Type B pancreatic cell (in vitro differentiated cells): Measurements from ENCODE around the gene TRPV3. TPM values are rescaled to one million over a fixed set of nuclear protein-coding genes. Genes with fewer than 3 reads are reported as not detected.

Experiments used
- DNase-seq: peaks from one replicate; pipeline ENCODE4 v3.0.0; 2021; ENCODE audit warnings: mixed read lengths; ENCODE audit not compliant: unreplicated experiment; ENCODE audit errors: extremely low spot score
- H3K27ac Mint-ChIP-seq: 2 replicates; pipeline ENCODE4 v1.8.0; 2021; ENCODE audit warnings: mild to moderate bottlenecking, mixed read lengths
- H3K27me3 Mint-ChIP-seq: 2 replicates; pipeline ENCODE4 v1.8.0; 2021; ENCODE audit warnings: mixed read lengths
- H3K36me3 Mint-ChIP-seq: 2 replicates; pipeline ENCODE4 v1.8.0; 2021; ENCODE audit warnings: mixed read lengths
- H3K4me1 Mint-ChIP-seq: one replicate; pipeline ENCODE4 v1.8.0; 2021; ENCODE audit warnings: mixed read lengths; ENCODE audit not compliant: unreplicated experiment
- H3K4me3 Mint-ChIP-seq: 2 replicates; pipeline ENCODE4 v1.8.0; 2021; ENCODE audit warnings: mild to moderate bottlenecking, mixed read lengths
- H3K9me3 Mint-ChIP-seq: 2 replicates; pipeline ENCODE4 v1.8.0; 2021; ENCODE audit warnings: mixed read lengths
- CTCF ChIP-seq: fragments of 200-600 bp; sonication (generic); conservative IDR thresholded peaks from 2 replicates; pipeline ENCODE4 v1.5.0; 2021; ENCODE audit warnings: antibody characterized with exemption, mild to moderate bottlenecking
- total RNA-seq: library from RNA; stranded (reverse); gene quantifications from 2 replicates; pipeline ENCODE4 v1.2.1, GENCODE V29; 2021; ENCODE audit warnings: low replicate concordance

TRPV3 gene
- total RNA-seq, 1 donor from 2014 or later = 2.3 TPM

GRCh38 chr17:3528880-3529511, 28.6 kb downstream of the TRPV3 start:
- H3K27ac Mint-ChIP-seq = peak overlapping the region; percentile 51
- DNase-seq = no peak
- H3K9me3 Mint-ChIP-seq = no peaks in the 10 kb centered on the region
- peaks cover 4% of the 10 kb centered on the region for H3K4me1 Mint-ChIP-seq
- peaks cover 3% of the 10 kb centered on the region for H3K27me3 Mint-ChIP-seq
- no peaks in the 10 kb centered on the region for H3K36me3 Mint-ChIP-seq
- H3K4me3 Mint-ChIP-seq = no peak overlapping the region
- TF ChIP-seq CTCF = no peak

- no peak for DNase-seq
- Mint-ChIP-seq H3K4me1 (peaks cover 4% of the 10 kb centered on the region), H3K4me3 (no peak overlapping the region), H3K27ac (peak overlapping the region; percentile 51), H3K9me3 (no peaks in the 10 kb centered on the region), H3K27me3 (peaks cover 3% of the 10 kb centered on the region), H3K36me3 (no peaks in the 10 kb centered on the region)
- TF ChIP-seq CTCF = no peak
These were observed 29.2 kb downstream of the TRPV3 start for GRCh38 chr17:3528403-3528851.

GRCh38 chr17:3527896-3528295, 29.7 kb downstream of the TRPV3 start:
- Mint-ChIP-seq H3K36me3 (no peaks in the 10 kb centered on the region), H3K27ac (peak overlapping the region; percentile 27), H3K27me3 (no peaks in the 10 kb centered on the region), H3K4me1 (peaks cover 4% of the 10 kb centered on the region), H3K9me3 (no peaks in the 10 kb centered on the region), H3K4me3 (no peak overlapping the region)
- no peak for DNase-seq
- TF ChIP-seq CTCF = no peak

GRCh38 chr17:3527468-3527867, 30.1 kb downstream of the TRPV3 start:
- Mint-ChIP-seq H3K27me3 (no peaks in the 10 kb centered on the region), H3K27ac (no peak overlapping the region), H3K4me1 (peaks cover 4% of the 10 kb centered on the region)

GRCh38 chr17:3526971-3527370, 30.6 kb downstream of the TRPV3 start:
- DNase-seq = no peak
- TF ChIP-seq CTCF = no peak
- Mint-ChIP-seq H3K36me3 (no peaks in the 10 kb centered on the region), H3K27me3 (no peaks in the 10 kb centered on the region), H3K27ac (no peak overlapping the region), H3K4me1 (peaks cover 4% of the 10 kb centered on the region), H3K9me3 (no peaks in the 10 kb centered on the region), H3K4me3 (no peak overlapping the region)

More at GRCh38 chr17:3527468-3527867, 30.1 kb downstream of the TRPV3 start:
- no peak for DNase-seq
- Mint-ChIP-seq H3K4me3 (no peak overlapping the region), H3K9me3 (no peaks in the 10 kb centered on the region), H3K36me3 (no peaks in the 10 kb centered on the region)
- TF ChIP-seq CTCF = no peak
